Heart right ventricle (tissue), 16 donors: Measurements from ENCODE around the gene TMEM35A. TPM values are rescaled to one million over a fixed set of nuclear protein-coding genes. Genes with fewer than 3 reads are reported as not detected.
A peak's percentile ranks its signal among the peaks of the same experiment; 100 is the strongest.
"Not testable (repeated sequence)": the region's sequence is repeated elsewhere in the genome, so short reads cannot be mapped to it uniquely, and the experiment has no call there.

ENCODE experiments used
- ATAC-seq, 8 donors: fragments of 200-7000 bp; cut with Tn5 transposase; one replicate each; pipeline ENCODE4 v1.9.1; 2020; ENCODE audit warnings: mild to moderate bottlenecking in 8 of 8, moderate library complexity in 8 of 8, moderate number of reproducible peaks in 1 of 8
- DNase-seq, 2 donors: peaks; one replicate each; pipeline ENCODE4 v3.0.0-alpha.2; 2020
- H3K27ac ChIP-seq, 10 donors: fragments of 200-600 bp; sonication (generic) in 2 of 10; one replicate each; pipeline versions ENCODE4 v1.5.0 to v1.8.0; 2020 to 2022; ENCODE audit warnings: mild to moderate bottlenecking in 3 of 10
- H3K27me3 ChIP-seq, 7 donors: fragments of 200-600 bp; one replicate each; pipeline ENCODE4 v1.8.0; 2021 to 2022; ENCODE audit warnings: mild to moderate bottlenecking in 2 of 7
- H3K36me3 ChIP-seq, 9 donors: fragments of 200-600 bp; sonication (generic) in 1 of 9; one replicate each; pipeline versions ENCODE4 v1.5.0 to v1.8.0; 2020 to 2022; ENCODE audit warnings: mild to moderate bottlenecking in 2 of 9
- H3K4me1 ChIP-seq, 9 donors: fragments of 200-600 bp; sonication (generic) in 1 of 9; one replicate each; pipeline versions ENCODE4 v1.5.0 to v1.8.0; 2020 to 2022; ENCODE audit warnings: mild to moderate bottlenecking in 4 of 9
- H3K4me3 ChIP-seq, 10 donors: fragments of 200-600 bp; sonication (generic) in 2 of 10; one replicate each; pipeline versions ENCODE4 v1.5.0 to v1.8.0; 2020 to 2022; ENCODE audit warnings: mild to moderate bottlenecking in 7 of 10, moderate library complexity in 2 of 10
- H3K9me3 ChIP-seq, 11 donors: fragments of 200-600 bp in 10 of 11; sonication (generic) in 2 of 11; one replicate each; pipeline versions ENCODE4 v1.5.0 to v1.8.0; 2013 to 2022; ENCODE audit warnings: mild to moderate bottlenecking in 2 of 11, control low read depth in 1 of 11, moderate library complexity in 1 of 11
- WGBS, 2 donors: extraction: QIAGEN DNeasy Blood & Tissue Kit; methylation state at CpG; one replicate each; pipeline ENCODE4 v1.1.7; 2013; ENCODE audit warnings: inconsistent platforms in 1 of 2; 5-methylcytosine and 5-hydroxymethylcytosine counted together
- intact Hi-C, 10 donors: fragments of 100-400 bp; cut with DNase I; formaldehyde crosslinking; loops; one replicate each; pipeline versions ENCODE4 v1.11.1 to v1.14.2; 2022
- polyA plus RNA-seq, 2 donors: library from polyadenylated mRNA; stranded (reverse); fragments of 200-250 nt; gene quantifications; one replicate each; pipeline ENCODE4 v1.2.3, GENCODE V29; 2013
- total RNA-seq, 10 donors: library from RNA; stranded (reverse); fragmentation: NEBNext Ultra II Directional in 3 of 10; extraction: Animal tissue kit (Norgen Biotek cat#: 25700) in 3 of 10; gene quantifications; one replicate each; pipeline versions ENCODE4 v1.2.1 to v1.2.4, GENCODE V29; 2021 to 2023
- TF ChIP-seq, protein P1 (sequence below), 9 donors: fragments of 200-600 bp; sonication (generic) in 2 of 9; IDR thresholded peaks; one replicate each; pipeline versions ENCODE4 v1.5.0 to v1.8.0; 2021 to 2022; ENCODE audit warnings: antibody characterized with exemption in 9 of 9, mild to moderate bottlenecking in 5 of 9, moderate library complexity in 1 of 9
- donor health status: Arrhythmogenic right ventricular cardiomyopathy.
- donor health status: ischemic (EF 13 %, LVEDD 7.1; RV severe dilation, severe dysfunction).
- donor health status: healthy with polysubstance abuse.
- donor health status: DM: no; HTN: yes; CAD: no.
- donor health status: DM: no; HTN: no; CAD: no.
- donor health status: ischemic (EF 25% LVEDD 6.9; RV normal size, moderate dysfunction).
- donor health status: ischemic (EF 25% LVEDD 5.7; RV mildly dilated, moderate dysfunction).
- donor health status: healthy.
- donor health status: DM: yes; HTN: yes; CAD: no.
- donor health status: Ischemic cardiomyopathy.
- donor health status: ischemic (EF 35%, LVEDD 5.7; RV mildly dilated, moderate dysfunction).
- donor health status: nonischemic (EF 11% LVEDD 7.7; RV severe dilation, severe dysfunction).
- donor health status: DM: yes; HTN: yes; CAD: no.
- donor health status: PGD.
- donor health status: ischemic (EF 29% LVEDD 5.4; RV normal size, mild dysfunction).
- donor health status: nonischemic (EF 23%, LVEDD 6.1; RV moderate dilation, normal function).

The TMEM35A gene
- total and polyA plus RNA-seq, 12 donors, result 0.07 to 0.47 (median 0.28) TPM; not detected in 7

DNA sequence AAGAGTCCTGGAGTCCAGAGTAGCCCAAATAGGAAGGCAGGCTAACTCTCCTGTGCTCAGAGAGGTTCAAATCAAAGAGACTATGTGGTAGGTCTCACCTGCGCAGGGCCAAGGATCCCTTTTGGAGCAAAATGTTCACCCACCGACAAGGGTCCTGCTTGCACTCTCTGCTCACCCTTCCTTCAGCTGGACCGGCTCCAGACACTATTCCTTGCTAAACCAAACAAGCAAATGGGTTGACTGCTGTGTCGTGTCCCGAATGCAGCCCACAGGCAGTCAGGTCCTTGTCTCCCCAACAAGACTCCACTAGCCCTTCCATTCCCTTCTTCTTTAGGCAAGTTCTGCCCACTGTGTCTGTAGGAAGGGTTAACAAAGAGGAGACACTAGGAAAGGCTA, 27.5 kb upstream of the TMEM35A start:
- no peaks in the 10 kb centered on the region for H3K36me3 ChIP-seq
- H3K9me3 ChIP-seq, result no peaks in the 10 kb centered on the region
- DNase-seq, result no peak
- peak overlapping the region; percentile 24 to 79 (median 68) for H3K4me3 ChIP-seq
- intact Hi-C loops, result loop anchor here in 1 of 10 donors (5.0 kb wide), 1 partner anchor 46 kb away; the partner anchor contains the start of gene CENPI
- H3K27ac ChIP-seq, result peak overlapping the region; percentile 69 to 93 (median 89)
- H3K4me1 ChIP-seq, result peaks cover 0 to 8% (median 0%) of the 10 kb centered on the region in 9 donors
- no peak for ATAC-seq
- 12 to 16% methylated on average over 5 of the region's 5 CpGs for WGBS, 2 donors
- no peaks in the 10 kb centered on the region for H3K27me3 ChIP-seq
- TF ChIP-seq, protein P1, sequence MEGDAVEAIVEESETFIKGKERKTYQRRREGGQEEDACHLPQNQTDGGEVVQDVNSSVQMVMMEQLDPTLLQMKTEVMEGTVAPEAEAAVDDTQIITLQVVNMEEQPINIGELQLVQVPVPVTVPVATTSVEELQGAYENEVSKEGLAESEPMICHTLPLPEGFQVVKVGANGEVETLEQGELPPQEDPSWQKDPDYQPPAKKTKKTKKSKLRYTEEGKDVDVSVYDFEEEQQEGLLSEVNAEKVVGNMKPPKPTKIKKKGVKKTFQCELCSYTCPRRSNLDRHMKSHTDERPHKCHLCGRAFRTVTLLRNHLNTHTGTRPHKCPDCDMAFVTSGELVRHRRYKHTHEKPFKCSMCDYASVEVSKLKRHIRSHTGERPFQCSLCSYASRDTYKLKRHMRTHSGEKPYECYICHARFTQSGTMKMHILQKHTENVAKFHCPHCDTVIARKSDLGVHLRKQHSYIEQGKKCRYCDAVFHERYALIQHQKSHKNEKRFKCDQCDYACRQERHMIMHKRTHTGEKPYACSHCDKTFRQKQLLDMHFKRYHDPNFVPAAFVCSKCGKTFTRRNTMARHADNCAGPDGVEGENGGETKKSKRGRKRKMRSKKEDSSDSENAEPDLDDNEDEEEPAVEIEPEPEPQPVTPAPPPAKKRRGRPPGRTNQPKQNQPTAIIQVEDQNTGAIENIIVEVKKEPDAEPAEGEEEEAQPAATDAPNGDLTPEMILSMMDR (IDR thresholded peaks at IDR 0.05), result no peak

- TF ChIP-seq, protein P1 (IDR thresholded peaks at IDR 0.05), result no peak
- Histone ChIP-seq H3K27ac (peak within 1 kb of the TSS; percentile 69 to 93 (median 89)), H3K27me3 (no peaks in the 10 kb centered on the region), H3K9me3 (no peaks in the 10 kb centered on the region), H3K4me3 (peak within 1 kb of the TSS; percentile 24 to 79 (median 68)), H3K4me1 (peaks cover 0 to 8% (median 0%) of the 10 kb centered on the region in 9 donors), H3K36me3 (no peaks in the 10 kb centered on the region)
- intact Hi-C loops, result loop anchor here in 2 of 10 donors (1.0 to 5.0 kb wide), 2 partner anchors 46 kb away; partner anchors contain the start of gene CENPI (in 1 of the 2)
- peak; percentile 73 to 74 for DNase-seq
- peak; percentile 95 to 99 (median 98) for ATAC-seq
- 0% methylated on average over 36 to 43 of the region's 43 CpGs for WGBS, 2 donors
These were observed 27.0 kb upstream of the TMEM35A start, which contains the start of gene TRMT2B for GRCh38 chrX:101051549-101052302. Gene TRMT2B, minus strand, starts transcription at chrX:101052111. Its CDS starts 9,822 bp downstream, at chrX:101042289.

GRCh38 chrX:101056551-101056950, 22.1 kb upstream of the TMEM35A start:
- intact Hi-C loops, H3K27me3 ChIP-seq, H3K27ac ChIP-seq, H3K9me3 ChIP-seq, ATAC-seq, H3K36me3 ChIP-seq, H3K4me1 ChIP-seq, DNase-seq, H3K4me3 ChIP-seq: not testable (repeated sequence)
- WGBS, 2 donors, result 97 to 98% methylated on average over 4 of the region's 4 CpGs

DNA sequence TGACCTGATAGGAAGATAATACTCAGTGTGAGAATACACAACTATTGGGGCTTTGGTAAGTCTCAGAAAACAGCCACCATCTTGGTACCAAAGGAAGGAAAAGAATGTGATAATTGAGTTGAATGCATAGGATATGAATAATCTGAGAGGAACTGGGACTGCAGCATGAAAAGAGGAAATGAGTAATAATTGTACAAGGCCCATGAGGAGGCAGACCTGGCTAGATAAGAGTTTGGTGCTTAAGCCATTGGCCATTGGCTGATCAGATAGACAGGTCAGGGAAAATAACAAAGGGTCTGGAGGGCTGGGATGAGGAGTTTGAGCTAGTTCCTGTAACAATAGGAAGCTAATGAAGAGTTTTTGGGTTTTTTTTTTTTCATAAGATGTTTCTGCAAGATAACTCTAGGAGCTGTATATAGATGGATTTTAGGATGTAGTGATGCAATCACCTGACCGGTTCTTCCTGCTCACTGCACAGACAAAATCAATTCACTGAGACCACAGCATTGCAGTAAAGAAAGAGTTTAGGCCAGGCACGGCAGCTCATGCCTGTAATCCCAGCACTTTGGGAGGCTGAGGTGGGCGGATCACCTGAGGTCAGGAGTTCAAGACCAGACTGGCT, 21.5 kb upstream of the TMEM35A start:
- no peak for ATAC-seq
- Histone ChIP-seq H3K36me3 (no peaks in the 10 kb centered on the region), H3K27ac (no peak overlapping the region), H3K4me1 (peaks cover 0 to 3% (median 0%) of the 10 kb centered on the region in 9 donors), H3K27me3 (no peaks in the 10 kb centered on the region), H3K4me3 (no peak overlapping the region), H3K9me3 (no peaks in the 10 kb centered on the region)
- no peak for DNase-seq
- intact Hi-C loops, result no loop called here
- WGBS, 2 donors, result 69 to 84% methylated on average over 3 of the region's 3 CpGs
- TF ChIP-seq, protein P1 (IDR thresholded peaks at IDR 0.05), result no peak
